Pulmonary artery endothelial cell (primary cell): ENCODE results near the gene TBKBP1. TPM values are rescaled to one million over a fixed set of nuclear protein-coding genes. Genes with fewer than 3 reads are reported as not detected.
"Not testable (repeated sequence)": the region's sequence is repeated elsewhere in the genome, so short reads cannot be mapped to it uniquely, and the experiment has no call there.

Experiments
- DNase-seq: peaks from one replicate; pipeline ENCODE4 v3.0.0-alpha.2; 2011; ENCODE audit warnings: low read depth, low spot score
- total RNA-seq: library from RNA; depleted of rRNA; stranded (reverse); fragments of >200 nt; gene quantifications from 2 replicates; pipeline ENCODE4 v1.2.3, GENCODE V29; 2014

Gene TBKBP1
- total RNA-seq, 1 donor from 2014 or later, result 10.4 TPM

DNA sequence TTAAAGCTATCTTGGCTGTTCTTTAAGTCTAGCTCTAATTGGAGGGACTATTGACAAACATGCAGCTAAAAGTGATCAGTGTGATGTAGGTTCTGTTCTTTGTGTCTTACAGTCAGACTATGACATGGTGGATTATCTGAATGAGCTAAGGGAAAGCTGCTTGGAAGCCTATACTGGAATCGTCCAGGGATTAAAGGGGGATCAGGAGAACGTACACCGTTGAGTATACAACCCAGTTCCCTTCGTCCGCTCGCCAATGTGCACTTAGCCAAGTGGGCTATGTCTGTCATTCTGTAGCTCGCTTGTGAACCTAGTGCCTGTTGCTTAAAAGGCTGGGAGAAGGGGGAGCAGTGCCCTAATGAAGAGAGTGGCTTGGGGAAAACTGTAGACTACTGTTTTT is 15.8 kb upstream of the TBKBP1 start:
- no peak for DNase-seq

GRCh38 chr17:47682138-47682537 is 11.8 kb upstream of the TBKBP1 start:
- no peak for DNase-seq

- DNase-seq, result not testable (repeated sequence)
Observed at GRCh38 chr17:47682727-47683126, 11.2 kb upstream of the TBKBP1 start.

- DNase-seq, result no peak
Observed at GRCh38 chr17:47684025-47684424, 9.9 kb upstream of the TBKBP1 start.

GRCh38 chr17:47684535-47685193 is 9.3 kb upstream of the TBKBP1 start:
- no peak for DNase-seq

DNA sequence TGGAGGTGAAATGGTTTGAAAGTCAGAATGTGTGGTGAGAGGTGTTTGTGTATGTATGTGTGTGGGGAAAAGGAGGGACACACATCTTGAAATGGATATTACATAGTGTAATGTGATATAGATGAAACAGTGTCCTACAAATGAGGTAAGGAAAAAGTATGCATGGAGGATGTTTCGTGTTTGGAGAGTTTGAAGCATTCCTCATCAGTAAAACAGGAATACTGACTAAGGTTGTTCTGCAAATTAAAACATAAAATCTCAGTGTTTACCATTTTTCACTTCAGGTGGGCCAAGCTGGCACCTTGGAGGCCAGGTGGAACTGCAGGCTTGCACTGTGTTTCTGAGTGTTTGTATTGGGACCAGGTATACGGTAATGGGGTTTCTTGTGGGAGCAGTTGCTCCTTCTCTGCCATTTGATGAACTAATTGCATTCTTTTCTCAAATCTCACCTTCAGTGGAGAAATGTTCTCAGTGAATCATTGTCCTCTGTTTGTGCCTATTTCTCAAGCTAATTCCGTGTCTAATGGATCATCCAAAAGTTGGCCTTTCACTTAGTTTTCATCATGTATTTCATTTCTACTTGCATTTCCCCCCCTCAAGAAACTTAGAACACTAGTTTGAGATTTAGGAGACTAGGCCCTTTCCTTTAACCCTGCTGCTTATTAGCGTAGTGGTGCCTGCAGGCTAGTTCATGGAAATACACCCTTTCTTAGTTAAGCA is 8.2 kb upstream of the TBKBP1 start:
- DNase-seq, result no peak

DNA sequence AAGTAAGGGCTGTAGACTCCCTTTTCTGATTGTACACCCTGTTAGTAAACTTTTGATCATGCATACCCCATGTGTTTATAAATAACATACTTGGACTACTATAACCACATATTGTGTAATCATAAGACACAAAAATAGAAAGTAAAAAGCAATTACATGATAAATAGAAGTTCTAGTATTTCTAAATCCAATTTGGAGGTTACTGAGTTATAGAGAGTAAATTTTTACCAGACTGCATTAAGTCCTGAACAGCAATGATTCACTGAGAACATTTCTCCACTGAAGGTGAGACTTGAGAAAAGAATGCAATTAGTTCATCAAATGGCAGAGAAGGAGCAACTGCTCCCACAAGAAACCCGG is 7.7 kb upstream of the TBKBP1 start:
- no peak for DNase-seq

- DNase-seq, result no peak
Observed at GRCh38 chr17:47686664-47687327, 7.2 kb upstream of the TBKBP1 start.

DNA sequence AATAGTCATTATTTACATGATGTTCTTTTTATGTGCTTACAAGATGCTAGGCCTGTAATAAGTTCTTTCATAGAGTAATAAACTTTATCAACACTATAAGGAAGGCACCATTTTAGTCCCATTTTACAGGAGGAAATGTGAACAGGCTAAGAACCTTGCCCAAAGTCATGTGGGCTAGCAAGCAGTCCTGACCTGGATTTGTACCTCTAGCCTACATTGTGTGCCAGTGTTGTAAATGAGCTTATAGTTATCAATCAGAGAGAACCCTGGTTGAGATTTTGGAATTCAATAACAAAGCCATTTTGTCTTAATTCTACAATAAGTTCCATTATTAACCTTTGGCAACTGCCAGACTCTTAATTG is 6.7 kb upstream of the TBKBP1 start:
- no peak for DNase-seq

GRCh38 chr17:47687748-47688147 is 6.2 kb upstream of the TBKBP1 start:
- no peak for DNase-seq

DNA sequence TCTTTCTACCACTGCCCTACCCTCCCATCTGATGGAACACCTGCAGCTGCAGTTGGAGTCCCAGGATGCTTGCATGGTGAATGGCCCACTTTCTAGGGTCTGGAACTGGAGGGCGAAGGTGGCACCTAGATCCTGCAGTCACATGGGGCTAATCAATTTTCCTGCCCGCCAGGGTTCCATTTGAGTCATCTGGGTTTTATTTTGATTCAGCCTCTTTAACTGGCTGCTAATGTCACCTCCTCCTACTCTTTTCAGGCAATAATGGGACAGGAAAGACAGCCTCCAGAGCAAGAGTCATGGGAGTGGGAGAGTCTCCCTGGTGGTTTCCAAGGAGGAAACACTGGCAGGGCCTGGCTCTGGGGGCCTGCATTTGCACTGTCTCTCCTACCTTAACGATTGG is 3.8 kb upstream of the TBKBP1 start:
- DNase-seq, result no peak

DNA sequence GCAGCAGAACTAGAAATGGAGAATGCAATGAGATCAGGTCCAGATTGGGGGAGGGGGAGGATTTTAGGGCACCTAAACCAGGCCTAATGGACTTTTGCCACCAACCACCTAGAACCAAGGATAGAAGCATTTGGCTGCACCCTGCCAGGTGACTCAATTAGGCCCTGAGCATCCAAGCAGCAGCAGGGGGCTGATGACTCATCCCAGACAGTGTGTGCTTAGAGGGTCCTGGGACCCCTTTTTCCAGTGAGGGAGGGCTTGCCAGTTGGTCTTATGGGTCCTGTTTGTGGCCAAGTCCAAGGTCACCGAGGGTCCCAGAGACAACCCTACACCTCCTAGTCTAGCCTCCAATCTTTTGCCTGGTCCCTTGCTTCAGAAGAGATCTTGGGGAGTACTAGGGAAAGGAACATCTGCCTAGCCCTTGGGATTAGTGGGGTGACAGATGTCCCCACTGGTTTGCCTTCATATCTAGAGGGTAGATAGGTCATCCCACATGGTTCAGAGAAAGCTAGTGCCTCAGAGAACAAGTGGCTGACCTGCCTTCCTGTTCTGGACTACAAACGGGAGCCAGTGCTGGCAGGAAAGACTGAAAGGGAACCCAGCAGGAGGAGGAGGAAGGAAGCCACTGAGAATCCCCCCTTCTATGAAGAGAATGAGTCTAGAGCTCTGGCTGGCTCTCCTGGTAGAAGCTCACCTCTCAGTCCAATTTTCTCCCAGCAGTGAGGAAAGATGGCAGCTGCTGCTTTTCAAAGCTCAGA is 1.6 kb upstream of the TBKBP1 start:
- no peak for DNase-seq

GRCh38 chr17:47692895-47693730 is 848 bp upstream of the TBKBP1 start:
- no peak for DNase-seq

DNA sequence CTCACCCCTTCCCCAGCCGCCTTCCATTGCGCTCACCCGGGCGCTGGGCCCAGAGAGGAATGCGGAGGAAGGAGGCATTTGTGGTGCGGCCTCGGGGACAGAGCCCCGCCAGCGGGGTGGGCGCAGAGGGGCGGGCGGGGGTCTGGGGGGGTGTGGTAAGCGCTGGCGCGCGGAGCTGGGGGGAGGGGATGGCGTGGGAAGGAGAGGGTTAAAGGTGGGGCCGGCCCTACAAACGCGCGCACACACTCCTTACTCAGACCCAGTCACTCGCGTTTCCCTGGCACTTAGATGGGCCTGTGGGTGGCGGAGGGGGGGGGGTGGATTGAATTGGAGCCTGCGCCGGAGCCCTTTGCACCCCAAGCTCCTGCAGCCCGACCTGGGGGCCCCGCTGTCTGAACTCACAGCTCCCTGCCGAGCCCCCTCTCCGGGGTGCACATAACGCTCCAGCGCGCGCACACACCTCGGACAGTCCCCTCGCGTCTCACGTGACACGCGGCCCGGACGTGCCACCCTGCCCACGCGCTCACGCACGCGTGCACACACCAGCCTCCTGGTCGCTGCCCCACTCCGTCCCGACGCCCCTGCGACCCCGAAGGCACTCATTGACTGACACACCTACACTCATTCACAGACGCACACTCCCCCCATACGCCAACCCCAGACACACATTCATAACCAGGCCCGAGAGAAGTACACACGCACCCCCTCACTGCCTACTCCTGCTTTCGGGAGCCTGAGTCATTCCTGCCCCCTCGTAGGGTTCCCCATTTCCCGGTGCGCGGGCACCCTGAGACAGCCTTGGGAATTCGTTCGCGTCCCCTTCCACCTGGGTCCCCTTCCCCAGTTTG is 844 bp downstream of the TBKBP1 start:
- no peak for DNase-seq

DNA sequence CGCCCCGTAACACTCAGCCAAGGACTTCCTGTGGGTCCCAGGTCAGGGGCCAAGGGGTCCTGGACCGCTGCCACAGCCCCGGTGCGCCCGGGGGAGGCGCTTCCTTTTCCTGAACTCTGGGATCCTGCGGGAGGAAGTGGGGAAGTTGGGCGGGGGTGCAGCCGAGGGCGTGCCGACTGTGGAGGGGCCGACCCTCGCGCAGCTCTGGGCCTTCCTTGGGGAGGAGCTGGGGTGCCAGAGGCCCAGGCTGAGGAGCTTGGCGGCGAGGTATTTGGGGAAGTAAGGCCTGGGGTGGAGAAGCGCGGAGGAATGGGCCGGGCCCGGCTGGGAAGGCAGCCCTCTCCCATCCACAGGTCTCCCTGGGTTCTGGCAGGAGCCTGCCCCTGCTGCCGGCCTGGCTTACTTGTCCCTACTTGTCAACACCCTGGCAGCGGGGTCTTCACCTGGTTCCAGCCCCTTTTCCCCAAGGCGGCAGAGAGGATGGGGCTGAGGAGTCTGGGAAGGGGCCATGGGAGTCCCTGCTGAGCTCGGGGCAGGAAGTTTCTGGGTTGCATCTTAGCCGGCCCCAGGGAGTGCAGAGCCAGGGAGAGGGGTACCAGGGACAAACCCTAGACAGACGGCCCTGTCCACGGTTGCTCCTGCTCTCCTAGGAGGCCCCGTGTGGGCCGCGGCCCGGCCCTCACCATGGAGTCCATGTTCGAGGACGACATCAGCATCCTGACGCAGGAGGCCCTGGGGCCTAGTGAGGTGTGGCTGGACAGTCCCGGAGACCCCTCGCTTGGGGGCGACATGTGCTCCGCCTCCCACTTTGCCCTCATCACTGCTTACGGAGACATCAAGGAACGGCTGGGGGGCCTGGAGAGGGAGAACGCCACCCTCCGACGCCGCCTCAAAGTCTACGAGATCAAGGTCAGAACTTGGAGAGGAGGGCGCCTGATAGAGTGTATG is 1.7 kb downstream of the TBKBP1 start:
- no peak for DNase-seq

GRCh38 chr17:47696717-47697642 is 3.0 kb downstream of the TBKBP1 start:
- DNase-seq, result no peak

DNA sequence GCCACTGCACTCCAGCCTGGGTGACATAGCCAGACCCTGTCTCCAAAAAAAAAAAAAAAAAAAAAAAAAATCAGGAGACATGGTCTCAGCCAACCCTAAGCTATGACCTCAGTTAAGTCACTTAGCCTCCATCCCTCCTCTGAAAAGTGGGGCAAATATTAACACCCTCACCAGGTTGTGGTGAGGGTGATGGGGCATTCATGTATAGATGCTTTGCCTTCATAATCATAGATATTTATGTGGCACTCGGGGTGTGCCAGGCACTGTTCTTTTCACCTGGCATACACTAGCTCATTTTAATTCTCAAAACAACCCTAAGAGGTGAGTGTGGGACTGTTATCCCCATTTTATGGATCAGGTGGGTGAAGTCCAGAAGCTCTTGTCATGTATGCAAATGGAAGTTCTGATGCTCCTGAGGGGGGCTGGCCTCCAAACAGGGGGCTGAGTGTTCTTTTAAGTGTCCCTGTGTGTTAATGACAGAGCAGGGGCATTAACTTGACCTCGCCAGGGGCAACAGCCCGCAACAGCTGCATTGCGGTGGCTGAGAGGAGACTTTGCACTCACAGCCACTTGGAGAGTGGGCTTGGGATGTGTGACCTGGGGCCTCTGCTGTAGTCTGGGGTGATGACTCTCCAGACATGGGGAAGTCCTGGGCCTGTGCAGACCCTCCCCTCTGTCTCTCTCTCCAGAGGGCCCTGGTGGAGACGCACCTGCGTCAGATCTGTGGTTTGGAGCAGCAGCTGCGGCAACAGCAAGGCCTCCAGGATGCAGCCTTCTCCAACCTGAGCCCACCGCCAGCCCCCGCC is 4.1 kb downstream of the TBKBP1 start:
- DNase-seq, result no peak
